OCI-M2 (cell line): ENCODE data around the gene GSTA4.
"Not testable (repeated sequence)": the region's sequence is repeated elsewhere in the genome, so short reads cannot be mapped to it uniquely, and the experiment has no call there.

Experiments used
- DNase-seq: peaks from one replicate; lab custom pipeline; 2025; ENCODE audit not compliant: unreplicated experiment; lab: John Stamatoyannopoulos, UW

Gene GSTA4

GRCh38 chr6:52976591-52977035 is 18.5 kb downstream of the GSTA4 start:
- DNase-seq = no peak

DNA sequence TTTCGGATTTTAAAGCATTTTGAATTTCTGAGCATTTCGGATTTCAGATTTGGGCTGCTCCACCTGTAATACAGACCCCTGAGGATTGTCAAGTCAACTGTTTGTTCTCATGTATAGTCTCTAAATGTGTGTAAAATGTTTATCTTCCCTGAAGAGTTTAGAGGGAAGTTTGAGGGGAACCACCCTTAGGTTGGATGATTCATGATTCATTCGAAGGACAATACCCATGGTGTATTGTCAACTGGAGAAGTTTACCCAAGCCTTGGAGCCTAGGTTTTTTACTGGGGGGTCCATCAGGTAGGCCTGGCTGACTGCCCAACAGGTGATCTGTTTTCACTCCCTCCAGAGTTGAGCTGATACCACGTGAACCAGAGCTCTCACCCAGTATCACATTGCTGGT is 18.9 kb downstream of the GSTA4 start:
- no peak for DNase-seq

DNA sequence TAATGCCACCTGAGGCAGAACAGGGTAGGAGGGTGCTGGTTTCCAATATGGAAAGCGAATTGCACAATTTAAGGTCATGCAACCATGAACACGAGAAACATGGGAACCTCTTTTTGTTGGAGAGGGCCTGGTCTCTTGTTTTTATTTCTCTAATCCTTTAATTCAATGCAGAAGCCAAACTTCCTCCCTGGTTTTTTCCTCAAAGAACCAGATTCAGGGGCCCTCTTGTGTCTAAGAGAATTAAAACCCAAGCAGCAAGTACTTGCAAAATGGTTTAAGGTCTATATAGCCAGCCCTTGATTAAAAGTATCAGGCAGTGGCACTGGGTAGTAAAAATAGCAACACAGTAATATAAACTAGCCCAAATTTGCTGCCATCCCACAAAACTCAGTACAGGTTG is 19.5 kb downstream of the GSTA4 start:
- DNase-seq = no peak

GRCh38 chr6:52972989-52973388 is 22.1 kb downstream of the GSTA4 start:
- no peak for DNase-seq

DNA sequence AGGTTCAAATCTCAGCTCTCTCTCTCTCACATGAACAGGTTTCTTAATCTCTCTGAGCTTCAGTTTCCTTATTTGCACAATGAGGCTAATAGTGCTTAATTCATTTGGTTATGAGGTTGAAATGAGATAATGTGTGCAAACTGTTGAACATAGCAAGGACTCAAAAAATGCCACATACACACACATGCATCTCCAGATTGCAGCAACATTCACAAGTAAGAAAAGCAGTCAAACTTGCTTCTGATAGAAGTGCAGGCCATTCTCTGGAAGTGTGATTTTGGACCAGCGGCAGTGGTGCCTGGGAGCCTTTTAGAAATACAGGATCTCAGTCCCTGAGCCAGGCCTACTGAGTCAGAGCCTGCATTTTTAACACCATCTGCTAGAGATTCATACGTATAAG is 25.7 kb downstream of the GSTA4 start:
- DNase-seq = no peak

DNA sequence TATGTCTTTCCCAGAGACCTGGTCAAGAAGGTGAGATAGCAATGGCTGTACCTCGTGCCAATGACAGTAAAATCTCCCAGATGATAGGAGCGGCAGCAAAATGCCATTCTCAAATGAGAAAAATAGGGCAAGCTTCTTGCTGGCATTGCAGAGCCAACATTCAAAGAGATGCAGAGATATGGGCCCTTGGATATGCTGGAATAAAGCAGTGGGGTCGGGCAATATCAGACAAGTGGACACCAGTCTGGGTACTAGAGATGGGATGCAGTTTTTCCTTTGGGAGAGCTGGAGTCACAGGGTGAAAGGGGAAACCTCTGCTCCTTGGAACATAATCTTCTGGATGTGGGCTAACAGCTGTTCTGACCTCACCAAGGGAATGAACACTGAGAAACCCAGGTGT is 29.0 kb downstream of the GSTA4 start:
- no peak for DNase-seq

DNA sequence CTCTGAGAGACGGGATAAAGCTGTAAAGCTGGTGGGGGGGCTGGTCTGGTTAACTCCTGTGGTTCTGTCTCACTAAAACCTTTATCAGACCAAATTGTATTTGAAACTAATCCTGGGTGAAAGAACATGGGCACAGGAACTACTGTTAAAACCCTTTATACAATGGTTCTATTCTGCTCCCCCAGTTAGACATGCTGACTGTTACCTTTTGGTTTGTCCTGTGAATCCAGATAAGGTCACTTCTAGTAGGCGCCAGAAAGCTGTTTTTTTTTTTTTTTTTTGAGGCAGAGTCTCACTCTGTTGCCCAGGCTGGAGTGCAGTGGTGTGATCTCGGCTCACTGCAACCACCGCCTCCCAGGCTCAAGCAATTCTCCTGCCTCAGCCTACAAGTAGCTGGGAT is 29.7 kb downstream of the GSTA4 start:
- DNase-seq = no peak

GRCh38 chr6:52964318-52964717 is 30.8 kb downstream of the GSTA4 start:
- no peak for DNase-seq

DNA sequence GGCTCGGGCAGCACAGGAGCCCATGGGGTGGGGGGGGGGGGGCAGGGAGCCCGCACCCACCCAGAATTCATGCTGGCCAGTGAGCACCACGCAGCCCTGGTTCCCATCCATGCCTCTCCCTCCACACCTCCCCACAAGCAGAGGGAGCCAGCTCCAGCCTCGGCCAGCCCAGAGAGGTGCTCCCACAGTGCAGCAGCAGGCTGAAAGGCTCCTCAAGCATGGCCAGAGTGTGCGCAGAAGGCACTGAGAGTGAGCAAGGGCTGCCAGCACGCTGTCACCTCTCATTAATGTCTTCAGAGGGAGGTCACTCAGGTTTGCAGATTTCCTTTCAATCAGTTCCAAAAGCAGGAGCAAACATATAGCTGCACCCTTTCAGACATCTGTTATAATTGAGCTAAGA is 32.4 kb downstream of the GSTA4 start:
- DNase-seq = no peak

DNA sequence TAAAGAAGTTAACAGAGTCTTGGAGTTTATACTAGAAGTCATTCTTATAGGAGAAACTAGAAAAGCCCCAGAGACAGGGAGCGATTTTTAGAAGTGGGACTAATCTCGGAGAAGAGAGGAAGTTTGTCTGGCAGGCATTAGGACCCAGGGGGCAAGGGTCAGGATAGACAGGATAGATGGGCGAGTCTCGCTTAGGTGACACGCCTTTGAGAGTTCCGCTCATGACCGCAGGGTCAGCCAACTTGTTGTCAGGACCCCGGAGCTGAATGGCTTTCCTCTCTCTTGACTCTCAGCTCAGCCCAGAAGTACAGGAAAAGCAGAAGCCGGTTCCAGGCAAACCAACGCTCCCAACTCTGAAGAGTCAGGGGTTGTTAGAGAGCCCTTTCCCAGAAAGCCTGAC is 34.1 kb downstream of the GSTA4 start:
- DNase-seq = not testable (repeated sequence)

GRCh38 chr6:52960211-52960610 is 34.9 kb downstream of the GSTA4 start:
- not testable (repeated sequence) for DNase-seq

- DNase-seq = no peak
Measured at GRCh38 chr6:52958546-52959255, 36.4 kb downstream of the GSTA4 start.

DNA sequence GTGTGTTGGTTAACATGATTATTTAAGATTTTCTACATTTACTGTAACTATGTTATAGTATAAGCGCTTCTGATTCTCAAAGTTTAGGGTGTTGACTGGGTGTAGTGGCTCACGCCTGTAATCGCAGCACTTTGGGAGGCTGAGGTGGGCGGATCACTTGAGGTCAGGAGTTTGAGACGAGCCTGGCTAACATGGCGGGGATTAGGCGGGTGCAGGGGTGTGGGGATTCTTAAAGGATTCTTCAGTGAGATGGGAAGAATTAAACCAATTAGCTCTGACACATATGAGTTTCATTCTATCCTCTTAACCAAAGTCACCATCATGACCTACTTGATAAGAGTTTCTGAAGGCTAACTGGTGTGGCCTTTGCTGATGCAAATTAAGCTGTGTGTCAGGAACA is 39.2 kb downstream of the GSTA4 start:
- no peak for DNase-seq

DNA sequence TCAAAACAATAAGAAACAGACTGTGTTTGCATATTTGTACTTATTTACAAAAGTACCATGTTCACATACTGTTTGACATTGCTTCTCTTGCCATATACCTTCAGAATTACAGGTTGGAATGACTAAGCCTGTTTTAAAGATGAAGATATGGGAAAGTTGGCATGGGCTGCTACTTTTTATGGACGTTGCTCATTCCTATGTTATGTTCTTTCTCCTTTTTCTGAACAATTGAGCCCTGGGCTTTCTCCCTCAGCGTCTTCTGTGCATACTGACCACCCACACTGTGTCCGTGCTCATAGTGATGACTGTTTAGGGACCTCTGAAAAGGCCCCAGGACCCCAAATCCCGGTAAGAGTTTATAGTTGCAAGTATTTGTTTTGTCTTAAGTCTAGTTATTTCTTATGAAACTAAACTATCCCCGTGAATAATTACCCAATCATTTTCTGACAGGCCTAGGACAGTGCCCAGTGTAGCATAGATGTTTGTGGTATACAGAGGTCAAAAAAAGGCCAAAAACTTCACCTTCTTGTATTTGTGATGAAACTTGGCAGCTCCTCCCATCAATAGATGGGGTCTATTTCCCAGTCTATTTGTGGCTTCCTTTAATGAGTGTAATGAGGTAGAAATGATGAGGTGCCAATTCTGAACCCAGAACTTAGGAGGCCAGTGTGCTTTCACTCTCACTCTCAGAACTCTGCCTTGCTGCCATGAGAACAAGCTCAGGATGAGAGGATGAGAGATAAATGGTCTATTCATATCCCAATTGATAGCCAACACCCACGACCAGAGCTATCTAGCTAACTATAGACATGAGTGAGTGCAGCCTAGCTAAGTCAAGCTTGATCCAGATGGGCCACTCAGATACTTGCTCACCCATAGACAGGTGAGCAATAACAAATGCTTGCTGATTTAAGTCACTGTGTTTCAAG is 40.9 kb downstream of the GSTA4 start:
- DNase-seq = no peak

DNA sequence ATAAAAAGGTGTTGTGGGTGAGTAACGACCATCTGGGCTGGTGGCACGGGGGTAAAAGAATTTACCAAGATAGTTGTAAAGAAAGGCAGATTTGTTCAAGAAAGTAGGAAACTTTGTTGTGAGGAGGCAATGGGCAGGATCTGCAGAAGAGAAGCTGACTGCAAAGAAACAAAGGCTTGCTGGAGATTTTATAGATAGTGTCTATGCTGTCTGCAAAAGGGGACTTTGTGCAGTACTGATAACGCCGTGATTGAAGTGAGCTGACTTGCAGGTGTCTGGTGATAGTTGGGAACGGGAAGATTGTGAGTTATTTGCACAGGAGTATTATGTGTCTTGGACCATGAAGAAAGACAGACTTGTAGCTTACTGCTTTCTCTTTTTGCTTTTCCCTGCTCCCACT is 48.8 kb downstream of the GSTA4 start:
- DNase-seq = no peak

DNA sequence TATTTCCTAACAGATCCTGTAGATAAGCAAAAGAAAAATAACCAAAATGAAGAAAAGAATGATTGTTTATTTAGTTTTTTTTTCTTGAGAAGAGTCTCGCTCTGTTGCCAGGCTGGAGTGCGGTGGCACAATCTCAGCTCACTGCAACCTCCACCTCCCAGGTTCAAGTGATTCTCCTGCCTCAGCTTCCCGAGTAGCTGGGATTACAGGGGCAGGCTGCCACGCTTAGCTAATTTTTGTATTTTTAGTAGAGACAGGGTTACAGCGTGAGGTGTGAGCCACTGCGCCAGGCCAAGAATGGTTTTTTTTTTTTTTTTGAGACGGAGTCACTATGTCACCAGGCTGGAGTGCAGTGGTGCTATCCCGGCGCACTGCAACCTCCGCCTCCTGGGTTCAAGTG is 52.3 kb downstream of the GSTA4 start:
- not testable (repeated sequence) for DNase-seq

GRCh38 chr6:52942221-52942620 is 52.9 kb downstream of the GSTA4 start:
- no peak for DNase-seq

- no peak for DNase-seq
Measured at GRCh38 chr6:52937908-52938307, 57.2 kb downstream of the GSTA4 start.

GRCh38 chr6:52933778-52934177 is 61.3 kb downstream of the GSTA4 start:
- no peak for DNase-seq

GRCh38 chr6:52931351-52931750 is 63.7 kb downstream of the GSTA4 start:
- DNase-seq = no peak

DNA sequence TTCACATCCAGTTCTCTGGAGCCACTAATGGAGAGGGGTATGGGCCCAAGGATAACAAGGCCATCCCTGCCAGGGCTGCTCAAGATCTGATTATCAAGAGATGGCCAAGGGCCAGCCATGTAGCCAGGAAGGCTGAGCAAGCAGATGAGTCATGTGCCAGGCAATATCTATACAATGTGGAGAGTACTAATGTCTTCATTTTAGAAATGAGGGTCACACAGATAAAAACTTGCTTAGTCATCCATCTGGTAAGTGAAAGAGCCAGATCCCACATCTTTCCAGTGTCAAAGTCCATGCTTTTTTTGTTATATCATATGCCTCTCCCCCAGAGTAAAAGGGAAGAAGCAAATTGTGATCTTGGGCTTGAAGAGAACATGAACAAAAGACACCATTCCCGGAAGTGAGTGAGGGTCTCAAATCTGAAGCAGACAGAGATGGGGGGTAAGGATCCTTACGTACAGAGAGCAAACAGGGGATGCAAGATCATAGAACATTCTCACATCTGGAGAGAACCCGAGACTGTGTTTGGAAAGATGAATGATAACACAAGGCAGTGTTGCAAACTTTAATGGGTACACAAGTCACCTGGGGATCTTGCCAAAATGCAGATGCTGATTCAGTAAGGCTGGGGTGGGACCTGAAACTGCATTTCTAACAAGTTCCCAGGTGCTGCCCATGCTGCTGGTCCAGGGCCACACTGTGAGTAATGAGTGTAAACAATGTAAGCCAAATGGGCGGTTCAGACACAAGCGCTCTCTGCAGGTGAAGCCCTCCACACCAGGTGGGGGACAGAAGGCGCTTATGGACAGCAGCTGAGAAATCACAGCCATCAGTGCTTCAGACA is 65.5 kb downstream of the GSTA4 start:
- DNase-seq = peak; percentile 73
